Frontal cortex (tissue), 4 donors: ENCODE data around the gene CA7. TPM values are rescaled to one million over a fixed set of nuclear protein-coding genes. Genes with fewer than 3 reads are reported as not detected.
A peak's percentile ranks its signal among the peaks of the same experiment; 100 is the strongest.
"Not testable (repeated sequence)": the region's sequence is repeated elsewhere in the genome, so short reads cannot be mapped to it uniquely, and the experiment has no call there.

Source experiments
- DNase-seq, 2 donors: peaks; one replicate each; pipeline ENCODE4 v3.0.0; 2012; ENCODE audit warnings: low spot score in 2 of 2
- FAIRE-seq: peaks from 2 replicates; lab custom pipeline; 2012; peaks lifted over from hg19 to GRCh38; lab: Jason Lieb, UNC
- total RNA-seq: library from RNA; depleted of rRNA; stranded (reverse); fragments of >200 nt; gene quantifications from one replicate; pipeline ENCODE4 v1.2.3, GENCODE V29; 2014
- donor health status: control.
- donor health status: control.
- donor health status: control.

The CA7 gene
- total RNA-seq, 1 donor from 2014 or later: not detected

GRCh38 chr16:66891797-66892196, 47.6 kb downstream of the CA7 start:
- DNase-seq: no peak
- FAIRE-seq: no peak

- DNase-seq (no peak), FAIRE-seq (no peak)
Observed at GRCh38 chr16:66894055-66894454, 49.8 kb downstream of the CA7 start.

GRCh38 chr16:66894948-66895688, 50.9 kb downstream of the CA7 start:
- peak in 1 of 2 donors; percentile 66 for DNase-seq
- FAIRE-seq: no peak

GRCh38 chr16:66895689-66895979, 51.4 kb downstream of the CA7 start:
- FAIRE-seq (no peak), DNase-seq (no peak)

- no peak for FAIRE-seq
- no peak for DNase-seq
Observed at GRCh38 chr16:66895999-66896398, 51.8 kb downstream of the CA7 start.

GRCh38 chr16:66896682-66897081, 52.5 kb downstream of the CA7 start:
- DNase-seq, FAIRE-seq: not testable (repeated sequence)

GRCh38 chr16:66898207-66898606, 54.0 kb downstream of the CA7 start:
- FAIRE-seq (no peak), DNase-seq (no peak)

GRCh38 chr16:66898933-66899309, 54.7 kb downstream of the CA7 start:
- DNase-seq (no peak), FAIRE-seq (no peak)

GRCh38 chr16:66899310-66899944, 55.2 kb downstream of the CA7 start:
- FAIRE-seq (no peak), DNase-seq (no peak)

- FAIRE-seq (no peak), DNase-seq (no peak)
Observed at GRCh38 chr16:66899945-66900710, 55.9 kb downstream of the CA7 start.

GRCh38 chr16:66900721-66901441, 56.7 kb downstream of the CA7 start:
- FAIRE-seq: no peak
- DNase-seq: no peak

- DNase-seq (no peak), FAIRE-seq (no peak)
Observed at GRCh38 chr16:66901626-66902025, 57.4 kb downstream of the CA7 start.

- DNase-seq (no peak), FAIRE-seq (no peak)
Observed at GRCh38 chr16:66902648-66903543, 58.7 kb downstream of the CA7 start.

Other genes with a start within 250 kb of the CA7 start
- 3.3 TPM for gene CMTM3, start 239.7 kb upstream of the CA7 start, total RNA-seq
- gene CMTM4, start 147.7 kb upstream of the CA7 start, total RNA-seq: 51.0 TPM
- 183 TPM for gene DYNC1LI2, start 92.8 kb upstream of the CA7 start, total RNA-seq
- gene TERB1, start 42.8 kb upstream of the CA7 start, total RNA-seq: 0.41 TPM
- 110 TPM for gene NAE1, start 13.4 kb upstream of the CA7 start, total RNA-seq
- gene PDP2, start 36.1 kb downstream of the CA7 start, total RNA-seq: 8.6 TPM
- gene CDH16, start 74.5 kb downstream of the CA7 start, total RNA-seq: not detected
- gene RRAD, start 81.1 kb downstream of the CA7 start, total RNA-seq: 2.4 TPM
- gene CIAO2B, start 90.0 kb downstream of the CA7 start, total RNA-seq: 105 TPM
- 22.8 TPM for gene CES2, start 91.1 kb downstream of the CA7 start, total RNA-seq
- gene CES3, start 116.9 kb downstream of the CA7 start, total RNA-seq: under 0.01 TPM
- gene CES4A, start 144.2 kb downstream of the CA7 start, total RNA-seq: 9.0 TPM
- 55.0 TPM for gene CBFB, start 184.7 kb downstream of the CA7 start, total RNA-seq